Muscle layer of colon (tissue), 2 donors: ENCODE results near the gene MYO7B.

Source experiments
- H3K27ac ChIP-seq: one replicate; pipeline ENCODE4 v1.7.0; 2013; ENCODE audit warnings: low read depth, mild to moderate bottlenecking, low read length, moderate library complexity
- H3K27me3 ChIP-seq, 2 donors: one replicate each; pipeline ENCODE4 v1.7.0; 2013; ENCODE audit warnings: low read length in 2 of 2, mild to moderate bottlenecking in 2 of 2; ENCODE audit not compliant: insufficient read depth in 2 of 2, control insufficient read depth in 1 of 2
- H3K36me3 ChIP-seq: one replicate; pipeline ENCODE4 v1.7.0; 2013; ENCODE audit warnings: mild to moderate bottlenecking, low read length; ENCODE audit not compliant: insufficient read depth
- H3K4me1 ChIP-seq: one replicate; pipeline ENCODE4 v1.7.0; 2013; ENCODE audit warnings: mild to moderate bottlenecking, low read length; ENCODE audit not compliant: insufficient read depth
- H3K4me3 ChIP-seq, 2 donors: one replicate each; pipeline ENCODE4 v1.7.0; 2013; ENCODE audit warnings: low read length in 2 of 2, low read depth in 1 of 2, mild to moderate bottlenecking in 1 of 2, moderate library complexity in 1 of 2
- H3K9ac ChIP-seq: one replicate; pipeline ENCODE4 v1.7.0; 2013; ENCODE audit warnings: low read length
- H3K9me3 ChIP-seq: one replicate; pipeline ENCODE4 v1.7.0; 2013; ENCODE audit warnings: mild to moderate bottlenecking, low read length
- donor health status: abdominal sarcoma.
- donor health status: Adenocarcinoma of cecum.

The MYO7B gene

GRCh38 chr2:127640082-127641072 lies 104.9 kb downstream of the MYO7B start:
- Histone ChIP-seq H3K4me3 (no peak overlapping the region), H3K27me3 (no peaks in the 10 kb centered on the region), H3K36me3 (peaks cover 54% of the 10 kb centered on the region), H3K27ac (peak overlapping the region; percentile 75), H3K9ac (no peak overlapping the region), H3K9me3 (no peaks in the 10 kb centered on the region), H3K4me1 (peaks cover 32% of the 10 kb centered on the region)

GRCh38 chr2:127641133-127641532 lies 105.7 kb downstream of the MYO7B start:
- H3K4me1 ChIP-seq = peaks cover 38% of the 10 kb centered on the region
- no peaks in the 10 kb centered on the region for H3K9me3 ChIP-seq
- no peak overlapping the region for H3K9ac ChIP-seq
- H3K27me3 ChIP-seq = no peaks in the 10 kb centered on the region
- no peak overlapping the region for H3K4me3 ChIP-seq
- H3K36me3 ChIP-seq = peaks cover 54% of the 10 kb centered on the region
- peak overlapping the region; percentile 75 for H3K27ac ChIP-seq

- no peak overlapping the region for H3K4me3 ChIP-seq
- no peak overlapping the region for H3K9ac ChIP-seq
- H3K4me1 ChIP-seq = peaks cover 47% of the 10 kb centered on the region
- peak overlapping the region; percentile 5 for H3K27ac ChIP-seq
- no peaks in the 10 kb centered on the region for H3K27me3 ChIP-seq
- H3K36me3 ChIP-seq = peaks cover 54% of the 10 kb centered on the region
- H3K9me3 ChIP-seq = no peaks in the 10 kb centered on the region
These were observed 106.5 kb downstream of the MYO7B start for GRCh38 chr2:127641846-127642507.

- Histone ChIP-seq H3K4me3 (no peak overlapping the region), H3K27me3 (no peaks in the 10 kb centered on the region), H3K4me1 (peaks cover 49% of the 10 kb centered on the region), H3K9me3 (no peaks in the 10 kb centered on the region), H3K27ac (peak overlapping the region; percentile 68), H3K36me3 (peaks cover 54% of the 10 kb centered on the region), H3K9ac (no peak overlapping the region)
These were observed 107.4 kb downstream of the MYO7B start for GRCh38 chr2:127642706-127643438.

- no peak overlapping the region for H3K4me3 ChIP-seq
- H3K9me3 ChIP-seq = no peaks in the 10 kb centered on the region
- peak overlapping the region; percentile 68 for H3K27ac ChIP-seq
- H3K4me1 ChIP-seq = peaks cover 54% of the 10 kb centered on the region
- no peaks in the 10 kb centered on the region for H3K27me3 ChIP-seq
- peaks cover 49% of the 10 kb centered on the region for H3K36me3 ChIP-seq
- no peak overlapping the region for H3K9ac ChIP-seq
These were observed 108.1 kb downstream of the MYO7B start for GRCh38 chr2:127643439-127644065.

GRCh38 chr2:127644066-127645025 lies 108.9 kb downstream of the MYO7B start:
- peak overlapping the region; percentile 89 for H3K27ac ChIP-seq
- H3K9me3 ChIP-seq = no peaks in the 10 kb centered on the region
- peaks cover 59% of the 10 kb centered on the region for H3K4me1 ChIP-seq
- H3K9ac ChIP-seq = no peak overlapping the region
- no peak overlapping the region for H3K4me3 ChIP-seq
- H3K27me3 ChIP-seq = no peaks in the 10 kb centered on the region
- H3K36me3 ChIP-seq = peaks cover 41% of the 10 kb centered on the region

GRCh38 chr2:127645026-127645394 lies 109.5 kb downstream of the MYO7B start:
- no peak overlapping the region for H3K4me3 ChIP-seq
- H3K4me1 ChIP-seq = peaks cover 65% of the 10 kb centered on the region
- no peaks in the 10 kb centered on the region for H3K27me3 ChIP-seq
- peak overlapping the region; percentile 89 for H3K27ac ChIP-seq
- peaks cover 36% of the 10 kb centered on the region for H3K36me3 ChIP-seq
- H3K9me3 ChIP-seq = no peaks in the 10 kb centered on the region
- H3K9ac ChIP-seq = no peak overlapping the region

- Histone ChIP-seq H3K27me3 (no peaks in the 10 kb centered on the region), H3K4me3 (no peak within 1 kb of the TSS), H3K9ac (peak within 1 kb of the TSS; percentile 45), H3K9me3 (no peaks in the 10 kb centered on the region), H3K27ac (peak within 1 kb of the TSS; percentile 89), H3K4me1 (peaks cover 72% of the 10 kb centered on the region), H3K36me3 (peaks cover 30% of the 10 kb centered on the region)
These were observed 110.2 kb downstream of the MYO7B start, which contains the start of gene GPR17 for GRCh38 chr2:127645395-127646291. Gene GPR17 (plus strand): TSS chr2:127646153. CDS start chr2:127650736, 4,583 bp downstream.

- no peaks in the 10 kb centered on the region for H3K27me3 ChIP-seq
- H3K9me3 ChIP-seq = no peaks in the 10 kb centered on the region
- peaks cover 82% of the 10 kb centered on the region for H3K4me1 ChIP-seq
- peak overlapping the region; percentile 89 for H3K27ac ChIP-seq
- H3K9ac ChIP-seq = peak overlapping the region; percentile 45
- peaks cover 20% of the 10 kb centered on the region for H3K36me3 ChIP-seq
- no peak overlapping the region for H3K4me3 ChIP-seq
These were observed 111.2 kb downstream of the MYO7B start for GRCh38 chr2:127646487-127647241.
